Heart left ventricle (tissue), 16 donors: ENCODE measurements around the gene KCNK7. TPM values are rescaled to one million over a fixed set of nuclear protein-coding genes. Genes with fewer than 3 reads are reported as not detected.
"Not testable (repeated sequence)": the region's sequence is repeated elsewhere in the genome, so short reads cannot be mapped to it uniquely, and the experiment has no call there.

Experiments
- ATAC-seq, 4 donors: fragments of 200-7000 bp; cut with Tn5 transposase; one replicate each; pipeline ENCODE4 v1.9.1; 2020 to 2022; ENCODE audit warnings: moderate library complexity in 4 of 4, mild to moderate bottlenecking in 3 of 4, moderate number of reproducible peaks in 1 of 4
- DNase-seq, 5 donors: peaks; one replicate each; pipeline ENCODE4 v3.0.0-alpha.2; 2020
- H3K27ac ChIP-seq, 12 donors: fragments of 200-600 bp; sonication (generic) in 4 of 12; one replicate each; pipeline versions ENCODE4 v1.5.0 to v1.8.0; 2016 to 2022; ENCODE audit warnings: mild to moderate bottlenecking in 2 of 12
- H3K27me3 ChIP-seq, 9 donors: fragments of 200-600 bp; sonication (generic) in 2 of 9; one replicate each; pipeline versions ENCODE4 v1.5.1 to v1.8.0; 2016 to 2022; ENCODE audit warnings: mild to moderate bottlenecking in 3 of 9
- H3K36me3 ChIP-seq, 9 donors: fragments of 200-600 bp; sonication (generic) in 2 of 9; one replicate each; pipeline versions ENCODE4 v1.5.0 to v1.8.0; 2018 to 2022; ENCODE audit warnings: mild to moderate bottlenecking in 2 of 9
- H3K4me1 ChIP-seq, 12 donors: fragments of 200-600 bp; sonication (generic) in 4 of 12; one replicate each; pipeline versions ENCODE4 v1.5.0 to v1.8.0; 2016 to 2022; ENCODE audit warnings: mild to moderate bottlenecking in 3 of 12
- H3K4me3 ChIP-seq, 12 donors: fragments of 200-600 bp; sonication (generic) in 4 of 12; one replicate each; pipeline versions ENCODE4 v1.5.0 to v1.8.0; 2017 to 2022; ENCODE audit warnings: mild to moderate bottlenecking in 9 of 12, moderate library complexity in 4 of 12
- H3K9me3 ChIP-seq, 12 donors: fragments of 200-600 bp; sonication (generic) in 4 of 12; one replicate each; pipeline versions ENCODE4 v1.5.0 to v1.8.0; 2016 to 2022; ENCODE audit warnings: mild to moderate bottlenecking in 1 of 12
- CTCF ChIP-seq, 12 donors: fragments of 200-600 bp; sonication (generic) in 4 of 12; IDR thresholded peaks; one replicate each; pipeline versions ENCODE4 v1.5.0 to v1.8.0; 2018 to 2022; ENCODE audit warnings: antibody characterized with exemption in 12 of 12, mild to moderate bottlenecking in 5 of 12
- POLR2A ChIP-seq, 2 donors: fragments of 450-650 bp; IDR thresholded peaks; one replicate each; pipeline ENCODE4 v1.6.1; 2017; ENCODE audit warnings: antibody characterized with exemption in 2 of 2, mild to moderate bottlenecking in 2 of 2, moderate library complexity in 2 of 2
- WGBS, 4 donors: extraction: QIAGEN DNeasy Blood & Tissue Kit in 2 of 4; methylation state at CpG; one replicate each; pipeline versions ENCODE4 v1.1.5 to v1.1.7; 2013 to 2018; 5-methylcytosine and 5-hydroxymethylcytosine counted together
- intact Hi-C, 10 donors: fragments of 100-400 bp; cut with DNase I; formaldehyde crosslinking; loops; one replicate each; pipeline versions ENCODE4 v1.11.1 to v1.14.2; 2022
- polyA plus RNA-seq, 2 donors: library from polyadenylated mRNA; stranded (reverse); fragments of 200-250 nt; gene quantifications; one replicate each; pipeline ENCODE4 v1.2.3, GENCODE V29; 2013
- total RNA-seq, 9 donors: library from RNA; depleted of rRNA in 2 of 9; stranded (reverse); fragments of >200 nt in 2 of 9; fragmentation: NEBNext Ultra II Directional in 3 of 9; extraction: Animal tissue kit (Norgen Biotek cat#: 25700) in 3 of 9; gene quantifications; one replicate each; pipeline versions ENCODE4 v1.1.0 to v1.2.4, GENCODE V29; 2016 to 2023
- donor health status: ischemic (EF 13 %, LVEDD 7.1; RV severe dilation, severe dysfunction).
- donor health status: healthy with polysubstance abuse.
- donor health status: DM: no; HTN: yes; CAD: no.
- donor health status: DM: no; HTN: no; CAD: no.
- donor health status: ischemic (EF 25% LVEDD 6.9; RV normal size, moderate dysfunction).
- donor health status: ischemic (EF 25% LVEDD 5.7; RV mildly dilated, moderate dysfunction).
- donor health status: healthy.
- donor health status: DM: yes; HTN: yes; CAD: no.
- donor health status: ischemic (EF 35%, LVEDD 5.7; RV mildly dilated, moderate dysfunction).
- donor health status: nonischemic (EF 11% LVEDD 7.7; RV severe dilation, severe dysfunction).
- donor health status: DM: yes; HTN: yes; CAD: no.
- donor health status: PGD.
- donor health status: ischemic (EF 29% LVEDD 5.4; RV normal size, mild dysfunction).
- donor health status: nonischemic (EF 23%, LVEDD 6.1; RV moderate dilation, normal function).

KCNK7 gene
- total and polyA plus RNA-seq, 11 donors, result 0.18 to 1.6 (median 0.42) TPM; not detected in 2

DNA sequence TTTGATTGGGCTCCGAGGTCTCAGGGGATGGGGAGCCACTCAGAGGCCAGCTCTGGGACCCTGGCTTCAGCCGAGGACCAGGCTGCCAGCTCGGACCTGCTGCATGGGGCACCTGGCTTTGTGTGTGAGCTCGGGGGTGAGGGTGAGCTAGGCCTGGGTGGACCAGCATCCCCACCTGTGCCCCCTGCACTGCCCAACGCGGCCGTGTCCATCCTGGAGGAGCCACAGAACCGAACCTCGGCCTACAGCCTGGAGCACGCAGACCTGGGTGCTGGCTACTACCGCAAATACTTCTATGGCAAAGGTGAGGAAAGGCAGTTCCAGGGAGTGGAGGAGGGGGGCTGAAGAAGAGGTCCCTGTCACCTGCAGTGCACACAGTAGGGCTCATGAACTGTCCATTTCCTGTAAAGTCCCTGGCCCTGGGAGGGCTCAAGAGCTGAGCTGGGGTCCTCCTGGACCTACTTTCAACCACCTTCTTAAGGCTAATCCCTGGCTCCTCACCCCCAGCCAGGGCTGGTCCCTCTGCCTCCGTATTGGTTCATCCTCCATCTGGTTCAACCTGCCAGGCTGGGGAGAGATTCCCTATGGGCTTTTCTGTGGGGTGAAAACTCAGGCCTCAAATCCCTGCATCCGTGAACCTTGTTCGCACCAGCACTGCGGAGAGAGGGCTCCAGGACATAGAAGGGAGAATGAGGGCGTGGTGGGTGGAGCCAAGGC is 45.9 kb upstream of the KCNK7 start:
- TF ChIP-seq POLR2A (IDR thresholded peaks at IDR 0.05) (no peak), CTCF (IDR thresholded peaks at IDR 0.05) (no peak)
- H3K4me3 ChIP-seq, result peak overlapping the region in 10 of 12 donors; percentile 11 to 95 (median 86)
- H3K9me3 ChIP-seq, result no peaks in the 10 kb centered on the region
- peak overlapping the region in 11 of 12 donors; percentile 85 to 99 (median 98) for H3K27ac ChIP-seq
- peaks cover 0 to 68% (median 40%) of the 10 kb centered on the region in 12 donors for H3K4me1 ChIP-seq
- no peak for DNase-seq
- H3K27me3 ChIP-seq, result peaks cover 0 to 2% (median 0%) of the 10 kb centered on the region in 9 donors
- intact Hi-C loops, result no loop called here
- no peak for ATAC-seq
- H3K36me3 ChIP-seq, result peaks cover 0 to 69% (median 50%) of the 10 kb centered on the region in 9 donors
- 85 to 93% (median 87%) methylated on average over 14 to 16 of the region's 16 CpGs for WGBS, 4 donors

- DNase-seq, result peak; percentile 64 to 85 (median 70)
- TF ChIP-seq CTCF (IDR thresholded peaks at IDR 0.05), result no peak
- no peak for TF ChIP-seq POLR2A (IDR thresholded peaks at IDR 0.05)
- H3K36me3 ChIP-seq, result peaks cover 0 to 69% (median 52%) of the 10 kb centered on the region in 9 donors
- no peaks in the 10 kb centered on the region for H3K27me3 ChIP-seq
- peaks cover 0 to 68% (median 39%) of the 10 kb centered on the region in 12 donors for H3K4me1 ChIP-seq
- H3K9me3 ChIP-seq, result no peaks in the 10 kb centered on the region
- 64 to 76% (median 74%) methylated on average over 25 to 35 of the region's 35 CpGs for WGBS, 4 donors
- peak overlapping the region; percentile 75 to 99 (median 94) for H3K27ac ChIP-seq
- intact Hi-C loops, result no loop called here
- peak in 2 of 4 donors; percentile 4 to 14 for ATAC-seq
- H3K4me3 ChIP-seq, result peak overlapping the region in 10 of 12 donors; percentile 11 to 95 (median 86)
Measured at GRCh38 chr11:65640483-65641296, 45.1 kb upstream of the KCNK7 start.

GRCh38 chr11:65639623-65640482 is 44.3 kb upstream of the KCNK7 start:
- Histone ChIP-seq H3K4me3 (peak overlapping the region in 10 of 12 donors; percentile 11 to 95 (median 86)), H3K9me3 (no peaks in the 10 kb centered on the region), H3K4me1 (peaks cover 0 to 68% (median 39%) of the 10 kb centered on the region in 12 donors), H3K36me3 (peaks cover 0 to 69% (median 52%) of the 10 kb centered on the region in 9 donors), H3K27ac (peak overlapping the region; percentile 85 to 99 (median 94)), H3K27me3 (no peaks in the 10 kb centered on the region)
- DNase-seq (peak in 4 of 5 donors; percentile 59 to 69 (median 64)), ATAC-seq (peak in 3 of 4 donors; percentile 1 to 36 (median 3))
- intact Hi-C loops, result loop anchor here in 3 of 10 donors (2.0 to 10.0 kb wide), 4 partner anchors 13 to 175 kb away; partner anchors contain the start of gene KAT5 (in 1 of the 3)
- TF ChIP-seq POLR2A (IDR thresholded peaks at IDR 0.05) (no peak), CTCF (IDR thresholded peaks at IDR 0.05) (no peak)
- WGBS, 4 donors, result 45 to 61% (median 58%) methylated on average over 7 to 8 of the region's 8 CpGs

DNA sequence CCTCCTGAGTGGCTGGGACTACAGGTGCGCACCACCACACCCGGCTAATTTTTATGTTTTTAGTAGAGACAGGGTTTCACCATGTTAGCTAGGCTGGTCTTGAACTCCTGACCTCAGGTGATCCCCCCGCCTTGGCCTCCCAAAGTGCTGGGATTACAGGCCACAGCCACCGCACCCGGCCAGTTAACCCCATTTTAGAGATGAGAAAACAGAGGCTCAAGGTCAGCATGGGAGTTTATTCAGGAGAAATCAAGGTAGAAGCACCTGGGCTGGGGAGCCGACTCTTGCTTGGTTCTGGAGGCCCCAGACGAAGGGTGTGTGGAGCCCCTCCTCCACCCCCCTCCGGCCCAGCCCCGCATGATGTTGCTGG is 43.6 kb upstream of the KCNK7 start:
- H3K4me3 ChIP-seq, result peak overlapping the region in 9 of 12 donors; percentile 71 to 95 (median 87)
- H3K27ac ChIP-seq, result peak overlapping the region; percentile 85 to 99 (median 94)
- H3K4me1 ChIP-seq, result peaks cover 0 to 68% (median 39%) of the 10 kb centered on the region in 12 donors
- 80 to 96% (median 88%) methylated on average over 9 of the region's 9 CpGs for WGBS, 4 donors
- not testable (repeated sequence) for H3K9me3 ChIP-seq, DNase-seq, ATAC-seq, H3K27me3 ChIP-seq
- peaks cover 0 to 70% (median 58%) of the 10 kb centered on the region in 9 donors for H3K36me3 ChIP-seq
- intact Hi-C loops, result loop anchor here in 3 of 10 donors (2.0 to 10.0 kb wide), 4 partner anchors 14 to 176 kb away; partner anchors contain the start of gene KAT5 (in 1 of the 3)
